WTC11 (cell line): Measurements from ENCODE around the gene HPGD.

Experiments used
- JUN ChIP-seq: sonication (generic); formaldehyde crosslinking; IDR thresholded peaks from 2 replicates; pipeline ENCODE4 v1.8.0; 2023; ENCODE audit warnings: mild to moderate bottlenecking, missing genetic modification reagents
- PRDM15 ChIP-seq: sonication (generic); formaldehyde crosslinking; IDR thresholded peaks from 2 replicates; pipeline ENCODE4 v1.8.0; 2022; ENCODE audit warnings: missing genetic modification reagents
- RELA ChIP-seq: sonication (generic); formaldehyde crosslinking; IDR thresholded peaks from 2 replicates; pipeline ENCODE4 v1.8.1; 2022; ENCODE audit warnings: missing genetic modification reagents, mild to moderate bottlenecking, borderline replicate concordance
- ZNF317 ChIP-seq: sonication (generic); formaldehyde crosslinking; IDR thresholded peaks from 2 replicates; pipeline ENCODE4 v1.8.1; 2023; ENCODE audit warnings: low read depth, mild to moderate bottlenecking, moderate library complexity, missing genetic modification reagents, borderline replicate concordance

DNA sequence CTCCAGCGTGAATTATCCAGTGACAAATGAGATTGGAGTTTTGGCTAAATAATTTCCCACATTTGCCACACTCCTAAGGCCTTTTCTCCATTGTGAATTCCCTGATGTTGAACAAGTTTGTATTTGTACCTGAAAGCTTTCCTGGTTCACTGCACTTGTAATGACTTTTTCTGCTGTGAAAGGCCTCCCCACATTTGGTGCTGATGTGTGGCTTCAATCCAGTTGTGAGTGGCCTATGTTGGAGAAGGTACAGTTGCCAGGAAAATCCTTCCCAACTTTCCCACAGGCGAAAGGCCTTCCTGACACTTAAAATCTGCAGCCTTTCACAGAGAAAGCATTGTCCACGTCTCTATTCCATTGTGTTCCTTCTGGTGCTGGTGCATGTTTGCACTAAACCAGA, 17.3 kb upstream of the HPGD start:
- TF ChIP-seq JUN (CRISPR knock-in tag) (no peak), PRDM15 (CRISPR knock-in tag) (no peak), ZNF317 (CRISPR knock-in tag) (no peak), RELA (CRISPR knock-in tag) (no peak)
